ENCODE data around the gene MRPS7.

GRCh38 chr17:75273977-75274708 lies 12.5 kb downstream of the MRPS7 start:
- TF ChIP-seq EZH2phosphoT487 (conservative IDR thresholded peaks at IDR 0.05; ENCODE audit: low read length) (no peak), CTCF (IDR thresholded peaks at IDR 0.05; ENCODE audit: insufficient read depth, low read length, poor library complexity, severe bottlenecking) (no peak)

All from SU-DHL-6 (cell line).